Limb (tissue), 2 donors: Measurements from ENCODE around the gene SYNE1.

Experiments
- DNase-seq, 2 donors: peaks; one replicate each; pipeline ENCODE4 v3.0.0-alpha.2; 2016; ENCODE audit errors: extremely low spot score in 2 of 2

SYNE1 gene

GRCh38 chr6:152189736-152190135 lies 447.4 kb downstream of the SYNE1 start:
- no peak for DNase-seq

- no peak for DNase-seq
These were observed 449.2 kb downstream of the SYNE1 start for GRCh38 chr6:152188011-152188410.

GRCh38 chr6:152186840-152187239 lies 450.3 kb downstream of the SYNE1 start:
- DNase-seq, result no peak

GRCh38 chr6:152184917-152185574 lies 452.1 kb downstream of the SYNE1 start:
- DNase-seq, result no peak

- no peak for DNase-seq
These were observed 452.6 kb downstream of the SYNE1 start for GRCh38 chr6:152184573-152184916.

- DNase-seq, result no peak
These were observed 456.6 kb downstream of the SYNE1 start for GRCh38 chr6:152180601-152181000.

- DNase-seq, result no peak
These were observed 460.9 kb downstream of the SYNE1 start for GRCh38 chr6:152176268-152176667.

- DNase-seq, result no peak
These were observed 463.2 kb downstream of the SYNE1 start for GRCh38 chr6:152173957-152174356.

- DNase-seq, result no peak
These were observed 463.8 kb downstream of the SYNE1 start for GRCh38 chr6:152173321-152173720.

- DNase-seq, result no peak
These were observed 466.2 kb downstream of the SYNE1 start for GRCh38 chr6:152170702-152171667.

GRCh38 chr6:152170313-152170701 lies 466.9 kb downstream of the SYNE1 start:
- DNase-seq, result no peak

- no peak for DNase-seq
These were observed 469.2 kb downstream of the SYNE1 start for GRCh38 chr6:152167641-152168603.

GRCh38 chr6:152166897-152167296 lies 470.3 kb downstream of the SYNE1 start:
- no peak for DNase-seq

- no peak for DNase-seq
These were observed 470.7 kb downstream of the SYNE1 start for GRCh38 chr6:152166497-152166896.

GRCh38 chr6:152164957-152165356 lies 472.2 kb downstream of the SYNE1 start:
- DNase-seq, result no peak

GRCh38 chr6:152161501-152161900 lies 475.7 kb downstream of the SYNE1 start:
- DNase-seq, result no peak

GRCh38 chr6:152160346-152160745 lies 476.8 kb downstream of the SYNE1 start:
- DNase-seq, result no peak

GRCh38 chr6:152155792-152156191 lies 481.4 kb downstream of the SYNE1 start:
- no peak for DNase-seq

GRCh38 chr6:152154559-152155356 lies 482.4 kb downstream of the SYNE1 start:
- DNase-seq, result no peak

- no peak for DNase-seq
These were observed 485.2 kb downstream of the SYNE1 start for GRCh38 chr6:152151920-152152319.

- no peak for DNase-seq
These were observed 487.0 kb downstream of the SYNE1 start for GRCh38 chr6:152150196-152150595.
